GM12892 (cell line): Measurements from ENCODE around the gene OTOGL.

ENCODE experiments used
- DNase-seq: peaks from one replicate; pipeline ENCODE4 v3.0.0; 2011; ENCODE audit not compliant: insufficient read length
- FAIRE-seq: peaks from 2 replicates; lab custom pipeline; 2011; peaks lifted over from hg19 to GRCh38; lab: Jason Lieb, UNC
- POLR2A ChIP-seq: IDR thresholded peaks from 2 replicates; pipeline ENCODE4 v1.6.1; 2011; ENCODE audit warnings: low read depth, low read length, control low read depth
- POLR2AphosphoS5 ChIP-seq: IDR thresholded peaks from 2 replicates; pipeline ENCODE4 v1.6.1; 2011; ENCODE audit warnings: low read depth, low read length, control low read depth
- TAF1 ChIP-seq: IDR thresholded peaks from 2 replicates; pipeline ENCODE4 v1.6.1; 2011; ENCODE audit warnings: low read depth, mild to moderate bottlenecking, control low read depth, low read length, borderline replicate concordance

Gene OTOGL

DNA sequence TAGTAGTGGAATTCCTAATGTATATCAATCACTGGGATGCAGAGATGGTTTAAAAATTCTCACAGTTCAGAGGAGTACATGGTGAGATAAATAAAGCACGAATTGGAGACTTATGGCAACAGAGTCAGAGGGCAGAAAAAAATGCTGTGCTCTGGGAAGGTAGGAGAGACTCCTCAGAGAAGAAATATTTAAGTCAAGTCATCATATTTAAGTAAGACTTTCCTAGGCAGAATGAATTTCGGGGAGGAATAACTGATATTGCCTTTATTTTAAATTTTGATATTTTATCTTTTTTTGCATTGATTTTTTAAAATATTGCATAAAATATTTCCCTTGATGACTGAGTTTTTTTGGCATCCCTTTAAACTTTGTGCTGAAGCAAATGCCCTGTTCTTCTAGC lies 67.4 kb downstream of the OTOGL start:
- FAIRE-seq (no peak), DNase-seq (no peak)

DNA sequence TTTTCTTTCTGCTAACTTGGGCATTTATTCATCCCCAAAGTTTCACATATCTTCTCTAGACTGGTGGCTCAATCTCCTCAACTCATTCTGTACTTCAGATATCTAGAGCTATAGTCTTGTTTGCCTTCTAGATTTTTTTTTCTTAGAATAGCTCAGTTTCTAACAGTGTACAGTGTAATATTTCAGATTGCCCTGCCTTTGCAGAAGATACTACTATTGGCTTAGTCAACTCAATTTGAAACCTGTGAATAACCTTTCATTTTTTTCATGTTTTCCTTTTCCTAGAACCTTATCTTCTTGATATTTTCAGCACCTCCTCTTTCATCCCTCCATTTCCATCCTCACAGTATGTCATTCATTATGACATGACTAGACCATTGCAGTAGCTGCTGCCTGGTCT lies 69.6 kb downstream of the OTOGL start:
- no peak for FAIRE-seq
- DNase-seq: no peak
- TF ChIP-seq POLR2AphosphoS5 (no peak), TAF1 (no peak), POLR2A (no peak)

More for the DNA sequence above, 67.4 kb downstream of the OTOGL start:
- TF ChIP-seq TAF1: no peak
- TF ChIP-seq POLR2A: no peak
- no peak for TF ChIP-seq POLR2AphosphoS5

DNA sequence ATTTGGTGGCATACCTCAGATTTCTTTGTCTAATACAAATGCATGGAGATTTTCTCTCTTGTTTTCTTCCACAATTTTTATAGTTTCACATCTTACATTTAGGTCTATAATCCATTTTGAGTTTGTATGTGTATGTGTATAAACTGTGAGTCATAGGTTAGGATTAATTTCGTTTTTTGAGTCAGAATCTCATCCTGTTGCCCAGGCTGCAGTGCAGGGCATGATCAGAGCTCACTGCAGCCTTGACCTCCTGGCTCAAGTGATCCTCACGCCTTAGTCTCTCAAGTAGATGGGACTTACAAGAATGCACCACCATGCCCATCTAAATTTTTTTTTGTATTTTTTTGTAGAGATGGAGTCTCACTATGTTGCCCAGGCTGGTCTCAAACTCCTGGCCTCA lies 71.6 kb downstream of the OTOGL start:
- TF ChIP-seq POLR2AphosphoS5: no peak
- no peak for DNase-seq
- FAIRE-seq: no peak

DNA sequence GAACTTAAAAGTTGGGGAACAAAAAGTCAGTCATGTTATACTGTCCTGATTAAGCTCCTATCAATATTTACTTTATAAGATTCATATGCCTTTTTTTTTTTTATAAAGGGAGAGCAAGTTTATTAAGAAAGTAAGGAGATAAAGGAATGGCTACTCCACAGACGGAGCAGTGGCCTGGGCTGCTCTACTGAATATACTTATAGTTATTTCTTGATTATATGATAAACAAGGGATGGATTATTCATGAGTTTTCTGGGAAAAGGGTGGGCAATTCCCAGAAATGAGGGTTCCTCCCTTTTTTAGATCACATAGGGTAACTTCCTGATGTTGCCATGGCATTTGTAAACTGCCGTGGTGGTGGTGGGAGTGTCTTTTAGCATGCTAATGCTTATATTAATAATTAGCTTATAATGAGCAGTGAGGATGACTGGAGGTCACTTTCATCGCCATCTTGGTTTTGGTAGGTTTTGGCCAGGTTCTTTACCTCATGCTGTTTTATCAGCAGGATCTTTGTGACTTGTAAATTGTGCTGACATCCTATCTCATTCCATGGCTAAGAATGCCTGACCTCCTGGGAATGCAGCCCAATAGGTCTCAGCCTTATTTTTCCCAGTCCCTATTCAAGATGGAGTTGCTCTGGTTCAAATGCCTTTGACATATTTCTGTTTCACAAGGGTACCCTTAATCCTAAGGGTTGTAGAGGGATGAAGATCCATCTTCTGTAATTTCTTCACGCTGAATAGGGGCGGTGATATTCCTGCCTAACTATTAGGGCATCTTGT lies 73.9 kb downstream of the OTOGL start:
- DNase-seq: no peak
- FAIRE-seq: no peak
- TF ChIP-seq TAF1: no peak
- no peak for TF ChIP-seq POLR2A
- no peak for TF ChIP-seq POLR2AphosphoS5

DNA sequence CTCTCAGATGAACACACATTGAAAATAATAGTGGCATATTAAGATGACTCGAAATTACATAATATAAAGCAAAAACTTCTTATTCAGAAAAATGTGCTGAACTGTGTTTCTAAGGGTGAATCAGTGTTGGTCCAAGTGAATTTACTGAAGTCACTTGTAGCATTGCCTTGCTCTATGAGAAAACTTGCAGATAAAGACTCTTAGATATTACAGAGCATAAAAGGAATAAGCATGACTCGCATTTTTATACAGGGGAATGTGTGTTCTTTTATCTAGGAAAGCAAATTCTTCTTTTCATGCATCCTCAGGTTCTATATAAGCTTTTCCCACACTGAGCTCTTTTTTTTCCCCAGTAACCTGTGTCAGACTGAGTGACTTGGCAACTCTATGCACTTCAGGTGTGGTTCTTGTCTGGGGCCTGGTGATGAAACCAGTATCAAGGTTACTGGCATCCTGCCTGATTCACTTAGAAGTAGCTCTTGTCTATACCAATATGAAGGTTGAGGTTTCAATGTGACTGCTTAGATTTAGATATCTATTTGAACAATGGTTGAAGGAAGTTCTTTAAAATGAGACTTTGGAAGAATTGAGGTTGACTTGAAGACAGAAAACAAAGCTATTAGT lies 76.1 kb downstream of the OTOGL start:
- TF ChIP-seq POLR2AphosphoS5: no peak
- TF ChIP-seq POLR2A: no peak
- TF ChIP-seq TAF1: no peak
- FAIRE-seq (no peak), DNase-seq (no peak)

DNA sequence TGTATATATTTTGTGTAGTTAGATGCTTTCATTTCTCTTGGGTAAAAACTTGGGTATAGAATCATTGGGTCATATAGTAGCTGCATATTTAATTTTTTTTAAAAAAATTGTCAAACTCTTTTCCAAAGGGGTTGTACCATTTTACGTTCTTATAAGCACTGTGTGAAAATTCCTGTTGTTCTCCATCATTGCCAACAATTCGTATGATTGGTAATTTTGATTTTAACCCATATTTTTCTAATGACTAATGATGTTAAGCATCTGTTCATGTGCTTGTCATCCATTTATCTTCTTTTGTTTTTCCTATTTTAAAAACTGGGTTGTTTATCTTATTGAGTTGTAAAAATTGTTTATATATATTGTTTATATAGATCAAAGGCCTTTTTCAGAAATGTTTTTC lies 77.4 kb downstream of the OTOGL start:
- DNase-seq (no peak), FAIRE-seq (no peak)
- TF ChIP-seq TAF1: no peak
- no peak for TF ChIP-seq POLR2A
- no peak for TF ChIP-seq POLR2AphosphoS5

DNA sequence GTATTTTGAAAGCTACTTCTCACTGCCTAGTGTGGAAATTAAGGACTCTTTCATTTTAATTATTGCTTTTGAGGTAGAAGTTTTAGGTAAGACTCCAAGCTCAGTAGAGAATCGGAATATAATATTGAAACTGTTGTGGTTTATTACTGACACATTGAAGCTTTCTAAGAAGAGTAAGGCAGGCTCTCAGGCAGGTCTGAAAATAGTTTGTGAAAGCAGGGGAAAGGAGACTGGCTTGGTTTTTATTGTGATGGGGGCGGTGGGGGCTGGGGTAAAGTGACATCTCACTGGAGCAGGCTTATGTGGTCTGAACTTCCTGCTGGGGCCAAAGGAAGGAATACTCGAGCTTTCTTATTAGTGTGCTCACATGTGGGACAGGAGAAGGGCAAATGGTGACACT lies 79.5 kb downstream of the OTOGL start:
- no peak for TF ChIP-seq POLR2AphosphoS5
- TF ChIP-seq POLR2A: no peak
- TF ChIP-seq TAF1: no peak
- FAIRE-seq: peak; percentile 21
- DNase-seq: no peak

DNA sequence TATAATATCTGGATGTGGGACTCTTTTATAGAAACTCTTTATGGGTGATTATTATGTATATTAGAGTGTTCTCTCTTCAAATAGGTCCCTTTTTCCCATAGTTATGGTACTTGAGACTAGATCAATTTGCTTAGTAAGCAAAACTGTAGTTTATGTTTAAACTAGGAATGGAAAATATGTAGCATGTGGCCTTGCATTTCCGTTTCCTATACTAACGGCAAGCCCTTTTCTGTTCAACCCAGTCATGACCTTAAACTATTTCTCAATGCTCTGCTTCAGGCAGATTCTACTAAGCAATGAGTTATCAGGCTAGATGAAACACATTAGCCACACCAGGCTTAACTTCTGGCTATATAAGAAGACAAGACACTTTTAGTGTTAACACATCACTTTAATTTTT lies 84.6 kb downstream of the OTOGL start:
- DNase-seq (no peak), FAIRE-seq (no peak)
- TF ChIP-seq POLR2A: no peak
- no peak for TF ChIP-seq POLR2AphosphoS5
- TF ChIP-seq TAF1: no peak

DNA sequence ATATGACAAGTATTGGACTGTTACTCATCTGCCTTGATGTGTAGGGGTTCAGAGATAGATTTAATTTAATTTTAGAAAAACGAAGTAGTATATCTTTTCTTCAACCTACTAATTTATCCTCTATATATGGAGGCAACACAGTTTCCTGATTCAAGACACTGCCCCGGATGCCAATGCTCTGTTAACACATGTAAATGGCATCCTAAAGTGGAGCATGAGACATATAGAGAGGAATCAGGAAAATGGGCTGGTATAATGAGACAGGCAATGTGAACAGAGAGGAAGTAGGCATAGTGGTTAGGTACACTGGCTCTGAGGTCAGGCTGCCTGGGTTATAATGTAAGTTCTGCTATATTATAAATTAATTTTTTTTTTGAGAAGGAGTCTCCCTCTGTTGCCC lies 85.6 kb downstream of the OTOGL start:
- TF ChIP-seq TAF1 (no peak), POLR2A (no peak), POLR2AphosphoS5 (no peak)
- DNase-seq: no peak
- no peak for FAIRE-seq

DNA sequence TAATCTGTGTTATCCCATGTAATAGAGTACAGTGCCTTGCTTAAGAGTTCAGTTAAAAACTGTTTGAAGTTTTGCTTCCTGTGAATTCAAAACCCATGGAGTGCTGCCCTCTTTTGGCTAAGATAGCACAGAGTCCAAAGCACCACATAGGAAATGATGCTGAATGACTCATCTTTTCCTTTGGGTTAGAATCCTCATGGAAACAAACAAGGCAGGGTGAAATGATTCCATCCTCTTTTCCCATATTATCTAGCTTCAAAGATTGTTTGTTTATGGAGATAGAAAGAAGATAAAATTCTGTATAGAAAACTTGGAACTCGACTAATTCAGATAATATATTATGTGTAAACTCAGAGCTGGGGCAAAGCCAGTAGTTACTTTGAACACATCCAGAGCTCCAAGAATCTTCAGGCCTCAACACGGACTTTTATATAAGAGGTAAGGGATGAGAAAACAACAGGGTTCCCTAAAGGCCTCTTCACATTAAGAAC lies 87.4 kb downstream of the OTOGL start:
- no peak for DNase-seq
- FAIRE-seq: peak; percentile 9

DNA sequence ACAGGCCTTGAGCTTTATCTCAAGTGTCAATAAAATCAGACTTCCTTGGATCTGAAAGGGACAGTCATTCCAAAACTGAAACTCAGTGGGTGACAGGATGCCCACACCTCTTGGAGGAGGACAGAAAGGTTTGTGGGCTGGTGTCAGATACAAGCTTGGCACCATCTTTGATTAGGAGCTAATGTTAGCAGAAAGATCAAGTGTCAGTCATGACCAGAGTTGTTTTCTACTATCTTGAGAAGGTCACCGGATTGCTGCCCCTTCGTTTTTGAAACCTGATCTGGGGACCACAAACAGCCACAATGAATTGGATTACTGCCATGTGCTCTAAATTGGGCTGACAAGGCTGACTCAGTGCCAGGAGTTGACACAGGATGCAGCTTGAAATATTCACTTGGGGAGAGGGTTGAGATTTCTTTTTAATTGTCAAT lies 88.3 kb downstream of the OTOGL start:
- DNase-seq: no peak
- no peak for FAIRE-seq
- TF ChIP-seq POLR2A: no peak
- no peak for TF ChIP-seq POLR2AphosphoS5
- no peak for TF ChIP-seq TAF1

More for the DNA sequence above, 87.4 kb downstream of the OTOGL start:
- TF ChIP-seq POLR2AphosphoS5 (no peak), TAF1 (no peak)

DNA sequence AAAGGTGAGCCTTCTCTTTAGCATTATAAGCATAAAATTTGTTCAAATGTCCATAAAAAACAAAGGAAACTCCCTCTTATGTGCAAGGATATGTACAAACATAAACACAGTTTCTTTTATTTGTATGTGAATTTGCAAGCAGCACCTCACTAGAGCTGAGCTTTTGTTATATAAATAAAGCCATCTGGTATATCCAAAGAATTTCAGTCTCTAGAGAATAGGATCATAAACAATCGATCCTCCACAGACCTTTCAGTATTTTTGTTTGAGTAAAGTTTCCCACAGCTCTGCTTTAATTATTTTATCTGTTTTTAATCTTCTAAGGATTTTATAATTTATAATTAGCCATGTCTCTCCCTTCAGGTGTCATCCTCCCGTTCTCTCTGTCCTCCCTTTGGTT lies 89.2 kb downstream of the OTOGL start:
- DNase-seq (no peak), FAIRE-seq (no peak)
- TF ChIP-seq TAF1: no peak
- TF ChIP-seq POLR2A: no peak
- no peak for TF ChIP-seq POLR2AphosphoS5
